H9 (cell line): ENCODE data around the gene MYH14. TPM values are rescaled to one million over a fixed set of nuclear protein-coding genes. Genes with fewer than 3 reads are reported as not detected.

Experiments used
- DNase-seq: peaks from one replicate; pipeline ENCODE4 v3.0.0-alpha.2; 2017
- H2AFZ ChIP-seq: one replicate; pipeline ENCODE4 v1.6.1; 2013; ENCODE audit warnings: mild to moderate bottlenecking, low read length, control low read depth, moderate library complexity
- H2AK5ac ChIP-seq: 2 replicates; pipeline ENCODE4 v1.6.1; 2013; ENCODE audit warnings: low read length, control low read depth, mixed read lengths; ENCODE audit not compliant: insufficient read length
- H2BK120ac ChIP-seq: one replicate; pipeline ENCODE4 v1.6.1; 2013; ENCODE audit warnings: low read depth, mild to moderate bottlenecking, low read length, control low read depth, inconsistent platforms; ENCODE audit not compliant: poor library complexity, severe bottlenecking
- H2BK12ac ChIP-seq: 2 replicates; pipeline ENCODE4 v1.6.1; 2013; ENCODE audit warnings: low read length, control low read depth, mixed read lengths, low read depth; ENCODE audit not compliant: insufficient read length
- H2BK15ac ChIP-seq: 2 replicates; pipeline ENCODE4 v1.6.1; 2013; ENCODE audit warnings: low read depth, low read length, control low read depth
- H2BK20ac ChIP-seq: one replicate; pipeline ENCODE4 v1.6.1; 2013; ENCODE audit warnings: low read depth, mild to moderate bottlenecking, low read length, control low read depth, inconsistent platforms; ENCODE audit not compliant: poor library complexity, severe bottlenecking
- H2BK5ac ChIP-seq: 2 replicates; pipeline ENCODE4 v1.6.1; 2013; ENCODE audit warnings: low read length, control low read depth, mixed read lengths; ENCODE audit not compliant: insufficient read length
- H3K14ac ChIP-seq: 2 replicates; pipeline ENCODE4 v1.6.1; 2013; ENCODE audit warnings: low read length, control low read depth; ENCODE audit not compliant: insufficient read depth
- H3K18ac ChIP-seq: 2 replicates; pipeline ENCODE4 v1.6.1; 2013; ENCODE audit warnings: low read depth, mild to moderate bottlenecking, mixed read lengths, low read length, control low read depth; ENCODE audit not compliant: insufficient read length
- H3K23ac ChIP-seq: 2 replicates; pipeline ENCODE4 v1.6.1; 2013; ENCODE audit warnings: low read length, control low read depth, mixed read lengths, low read depth; ENCODE audit not compliant: insufficient read length
- H3K23me2 ChIP-seq: 2 replicates; pipeline ENCODE4 v1.6.1; 2013; ENCODE audit warnings: low read depth, mild to moderate bottlenecking, mixed read lengths, low read length, control low read depth; ENCODE audit not compliant: insufficient read length, poor library complexity, severe bottlenecking
- H3K27ac ChIP-seq: 2 replicates; pipeline ENCODE4 v1.5.1; 2013; ENCODE audit warnings: low read length, control low read depth, mixed read lengths, low read depth; ENCODE audit not compliant: insufficient read length
- H3K27me3 ChIP-seq: 2 replicates; pipeline ENCODE4 v1.6.1; 2013; ENCODE audit warnings: low read length, control low read depth, inconsistent platforms; ENCODE audit not compliant: insufficient read depth
- H3K4ac ChIP-seq: 2 replicates; pipeline ENCODE4 v1.6.1; 2013; ENCODE audit warnings: low read depth, mild to moderate bottlenecking, control low read depth, inconsistent platforms, low read length, moderate library complexity
- H3K4me1 ChIP-seq: 2 replicates; pipeline ENCODE4 v1.6.1; 2013; ENCODE audit warnings: low read length, control low read depth, inconsistent platforms; ENCODE audit not compliant: insufficient read depth
- H3K4me2 ChIP-seq: 2 replicates; pipeline ENCODE4 v1.6.1; 2013; ENCODE audit warnings: low read length, control low read depth, mixed read lengths; ENCODE audit not compliant: insufficient read length, insufficient read depth
- H3K56ac ChIP-seq: 2 replicates; pipeline ENCODE4 v1.6.1; 2013; ENCODE audit warnings: low read depth, mild to moderate bottlenecking, mixed read lengths, low read length, control low read depth; ENCODE audit not compliant: insufficient read length
- H3K79me1 ChIP-seq: 2 replicates; pipeline ENCODE4 v1.6.1; 2013; ENCODE audit warnings: low read depth, mild to moderate bottlenecking, moderate library complexity, low read length, control low read depth, inconsistent platforms; ENCODE audit not compliant: insufficient read depth, poor library complexity, severe bottlenecking
- H3K79me2 ChIP-seq: 2 replicates; pipeline ENCODE4 v1.6.1; 2013; ENCODE audit warnings: low read length, control low read depth, inconsistent platforms; ENCODE audit not compliant: insufficient read depth
- H3K9ac ChIP-seq: 2 replicates; pipeline ENCODE4 v1.6.1; 2013; ENCODE audit warnings: low read length, control low read depth, mixed read lengths; ENCODE audit not compliant: insufficient read length; ENCODE audit errors: extremely low read depth
- H3K9me3 ChIP-seq: one replicate; pipeline ENCODE4 v1.6.1; 2013; ENCODE audit warnings: low read depth, low read length, inconsistent platforms; ENCODE audit not compliant: control insufficient read depth
- H3T11ph ChIP-seq: one replicate; pipeline ENCODE4 v1.6.1; 2013; ENCODE audit warnings: mild to moderate bottlenecking, low read length, control low read depth, inconsistent platforms
- H4K20me1 ChIP-seq: one replicate; pipeline ENCODE4 v1.6.1; 2013; ENCODE audit not compliant: control insufficient read depth, insufficient read length, insufficient read depth
- H4K5ac ChIP-seq: 2 replicates; pipeline ENCODE4 v1.6.1; 2013; ENCODE audit warnings: low read depth, mild to moderate bottlenecking, mixed read lengths, low read length, control low read depth; ENCODE audit not compliant: insufficient read length
- H4K8ac ChIP-seq: replicated peaks from 2 replicates; pipeline ENCODE4 v1.6.1; 2013; ENCODE audit warnings: low read length, control low read depth, mixed read lengths, low read depth; ENCODE audit not compliant: insufficient read length
- H4K91ac ChIP-seq: 2 replicates; pipeline ENCODE4 v1.6.1; 2013; ENCODE audit warnings: low read depth, mild to moderate bottlenecking, moderate library complexity, mixed read lengths, low read length, control low read depth; ENCODE audit not compliant: insufficient read length
- H3K27ac Mint-ChIP-seq, 3 experiments: 2 replicates in 2 of 3; 3 replicates in 1 of 3; pipeline ENCODE4 v1.8.0; 2020 to 2021; ENCODE audit warnings: mixed read lengths in 3 of 3, mild to moderate bottlenecking in 1 of 3, moderate library complexity in 1 of 3
- H3K27me3 Mint-ChIP-seq: 2 replicates; pipeline ENCODE4 v1.8.0; 2021; ENCODE audit warnings: low read depth, mild to moderate bottlenecking, moderate library complexity, mixed read lengths
- H3K36me3 Mint-ChIP-seq, 3 experiments: 2 replicates in 2 of 3; 3 replicates in 1 of 3; pipeline ENCODE4 v1.8.0; 2020 to 2021; ENCODE audit warnings: low read depth in 3 of 3, mixed read lengths in 3 of 3; ENCODE audit not compliant: insufficient read depth in 1 of 3
- H3K4me1 Mint-ChIP-seq, 2 experiments: 2 replicates each; pipeline ENCODE4 v1.8.0; 2020; ENCODE audit warnings: mixed read lengths in 2 of 2
- H3K4me3 Mint-ChIP-seq, 2 experiments: 2 replicates in 1 of 2; 3 replicates in 1 of 2; pipeline ENCODE4 v1.8.0; 2020 to 2021; ENCODE audit warnings: mild to moderate bottlenecking in 2 of 2, mixed read lengths in 2 of 2, moderate library complexity in 1 of 2
- H3K9me3 Mint-ChIP-seq, 2 experiments: 2 replicates in 1 of 2; 3 replicates in 1 of 2; pipeline ENCODE4 v1.8.0; 2020; ENCODE audit warnings: mild to moderate bottlenecking in 2 of 2, mixed read lengths in 2 of 2, moderate library complexity in 1 of 2
- WGBS: extraction: QIAGEN DNeasy Blood & Tissue Kit; methylation state at CpG from one replicate; pipeline ENCODE4 v1.1.7; 2013; ENCODE audit warnings: missing lambda C conversion rate, low lambda C conversion rate, mixed read lengths; ENCODE audit not compliant: insufficient read length; ENCODE audit errors: extremely low coverage; 5-methylcytosine and 5-hydroxymethylcytosine counted together
- total RNA-seq: library from RNA; stranded (reverse); gene quantifications from 2 replicates; pipeline ENCODE4 v1.2.1, GENCODE V29; 2021
- TF ChIP-seq, protein P1 (sequence below): fragments of 200-600 bp; sonication (generic); conservative IDR thresholded peaks from 3 replicates; pipeline ENCODE4 v1.8.0; 2021; ENCODE audit warnings: antibody characterized with exemption, mild to moderate bottlenecking

MYH14 gene
- total RNA-seq, 1 experiment from 2014 or later: 27.7 TPM

DNA sequence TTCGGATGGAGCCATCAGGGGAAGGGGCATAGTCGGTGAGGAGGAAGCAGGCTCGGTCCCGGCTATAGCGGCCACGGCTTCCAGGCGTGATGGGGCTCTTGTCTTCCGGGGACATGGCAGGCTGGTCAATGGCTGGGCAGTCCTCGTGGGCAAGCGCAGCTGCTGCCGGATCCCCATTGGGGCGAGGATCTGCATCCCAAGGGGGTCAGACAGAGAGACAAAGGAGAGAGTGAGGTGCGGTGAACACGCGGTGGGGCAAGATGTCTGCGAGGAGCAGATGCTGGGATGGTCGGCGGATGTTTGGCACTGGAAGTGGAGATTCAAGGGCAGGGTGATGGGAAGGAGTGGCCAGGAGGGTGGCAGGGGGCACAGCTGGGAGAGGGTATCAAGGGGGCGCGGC is 117.2 kb downstream of the MYH14 start:
- H3K4me3 Mint-ChIP-seq: peak overlapping the region in 1 of 2 experiments; percentile 48; a peak in 1 of 5 replicates
- no CpG with 5 or more reads among the region's 20 CpGs for WGBS

More for the DNA sequence above, 117.2 kb downstream of the MYH14 start:
- Mint-ChIP-seq H3K36me3 (peaks cover 21 to 53% (median 37%) of the 10 kb centered on the region in 3 experiments), H3K27me3 (peaks cover 20% of the 10 kb centered on the region), H3K4me1 (peaks cover 18 to 41% of the 10 kb centered on the region in 2 experiments), H3K27ac (no peak overlapping the region), H3K9me3 (peaks cover 0 to 3% of the 10 kb centered on the region in 2 experiments; a peak in 1 of 5 replicates)
- no peak overlapping the region for H3K18ac ChIP-seq
- no peak overlapping the region for H3T11ph ChIP-seq
- H3K23ac ChIP-seq: no peak overlapping the region
- no peak overlapping the region for H2BK120ac ChIP-seq
- no peak overlapping the region for H3K27ac ChIP-seq
- no peak overlapping the region for H3K4me2 ChIP-seq
- no peaks in the 10 kb centered on the region for H3K79me1 ChIP-seq
- H3K27me3 ChIP-seq: no peaks in the 10 kb centered on the region
- H3K56ac ChIP-seq: no peak overlapping the region
- H3K4me1 ChIP-seq: no peaks in the 10 kb centered on the region
- no peak overlapping the region for H3K14ac ChIP-seq
- H3K9me3 ChIP-seq: no peaks in the 10 kb centered on the region
- H4K5ac ChIP-seq: no peak overlapping the region
- no peaks in the 10 kb centered on the region for H4K20me1 ChIP-seq
- H2BK5ac ChIP-seq: no peak overlapping the region
- DNase-seq: no peak
- no peaks in the 10 kb centered on the region for H3K23me2 ChIP-seq
- no peak overlapping the region for H4K91ac ChIP-seq
- TF ChIP-seq, protein P1, sequence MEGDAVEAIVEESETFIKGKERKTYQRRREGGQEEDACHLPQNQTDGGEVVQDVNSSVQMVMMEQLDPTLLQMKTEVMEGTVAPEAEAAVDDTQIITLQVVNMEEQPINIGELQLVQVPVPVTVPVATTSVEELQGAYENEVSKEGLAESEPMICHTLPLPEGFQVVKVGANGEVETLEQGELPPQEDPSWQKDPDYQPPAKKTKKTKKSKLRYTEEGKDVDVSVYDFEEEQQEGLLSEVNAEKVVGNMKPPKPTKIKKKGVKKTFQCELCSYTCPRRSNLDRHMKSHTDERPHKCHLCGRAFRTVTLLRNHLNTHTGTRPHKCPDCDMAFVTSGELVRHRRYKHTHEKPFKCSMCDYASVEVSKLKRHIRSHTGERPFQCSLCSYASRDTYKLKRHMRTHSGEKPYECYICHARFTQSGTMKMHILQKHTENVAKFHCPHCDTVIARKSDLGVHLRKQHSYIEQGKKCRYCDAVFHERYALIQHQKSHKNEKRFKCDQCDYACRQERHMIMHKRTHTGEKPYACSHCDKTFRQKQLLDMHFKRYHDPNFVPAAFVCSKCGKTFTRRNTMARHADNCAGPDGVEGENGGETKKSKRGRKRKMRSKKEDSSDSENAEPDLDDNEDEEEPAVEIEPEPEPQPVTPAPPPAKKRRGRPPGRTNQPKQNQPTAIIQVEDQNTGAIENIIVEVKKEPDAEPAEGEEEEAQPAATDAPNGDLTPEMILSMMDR: no peak
- H2BK20ac ChIP-seq: no peak overlapping the region
- H2BK15ac ChIP-seq: no peak overlapping the region
- H2AK5ac ChIP-seq: no peak overlapping the region
- no peak overlapping the region for H2AFZ ChIP-seq
- no peak overlapping the region for H2BK12ac ChIP-seq
- no peak overlapping the region for H3K9ac ChIP-seq
- no peak overlapping the region for H4K8ac ChIP-seq
- H3K4ac ChIP-seq: no peak overlapping the region
- no peaks in the 10 kb centered on the region for H3K79me2 ChIP-seq
